ENCODE measurements around the gene MRLN.

DNA sequence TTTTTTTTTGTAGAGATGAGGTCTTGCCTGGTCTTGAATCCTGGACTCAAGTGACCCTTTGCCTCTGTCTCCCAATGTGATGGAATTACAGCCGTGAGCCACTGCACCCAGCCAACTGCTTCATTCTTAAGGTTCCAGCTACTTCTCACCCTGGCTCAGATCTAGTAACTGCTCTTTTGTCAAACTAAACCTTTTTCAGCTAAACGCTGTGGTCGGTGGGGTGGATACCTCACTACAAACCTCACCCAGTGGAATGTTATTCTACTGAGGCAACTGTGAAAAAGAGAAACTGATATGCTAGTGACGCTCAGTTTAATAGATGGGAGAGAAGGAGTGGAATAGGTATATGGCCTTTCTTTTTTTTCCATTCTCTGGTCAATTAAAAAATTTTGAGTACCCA lies 1.7 kb upstream of the MRLN start:
- TF ChIP-seq, protein P1, sequence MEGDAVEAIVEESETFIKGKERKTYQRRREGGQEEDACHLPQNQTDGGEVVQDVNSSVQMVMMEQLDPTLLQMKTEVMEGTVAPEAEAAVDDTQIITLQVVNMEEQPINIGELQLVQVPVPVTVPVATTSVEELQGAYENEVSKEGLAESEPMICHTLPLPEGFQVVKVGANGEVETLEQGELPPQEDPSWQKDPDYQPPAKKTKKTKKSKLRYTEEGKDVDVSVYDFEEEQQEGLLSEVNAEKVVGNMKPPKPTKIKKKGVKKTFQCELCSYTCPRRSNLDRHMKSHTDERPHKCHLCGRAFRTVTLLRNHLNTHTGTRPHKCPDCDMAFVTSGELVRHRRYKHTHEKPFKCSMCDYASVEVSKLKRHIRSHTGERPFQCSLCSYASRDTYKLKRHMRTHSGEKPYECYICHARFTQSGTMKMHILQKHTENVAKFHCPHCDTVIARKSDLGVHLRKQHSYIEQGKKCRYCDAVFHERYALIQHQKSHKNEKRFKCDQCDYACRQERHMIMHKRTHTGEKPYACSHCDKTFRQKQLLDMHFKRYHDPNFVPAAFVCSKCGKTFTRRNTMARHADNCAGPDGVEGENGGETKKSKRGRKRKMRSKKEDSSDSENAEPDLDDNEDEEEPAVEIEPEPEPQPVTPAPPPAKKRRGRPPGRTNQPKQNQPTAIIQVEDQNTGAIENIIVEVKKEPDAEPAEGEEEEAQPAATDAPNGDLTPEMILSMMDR (IDR thresholded peaks at IDR 0.05; ENCODE audit: insufficient read depth, low read length, poor library complexity, severe bottlenecking): no peak
- TF ChIP-seq EZH2phosphoT487 (conservative IDR thresholded peaks at IDR 0.05; ENCODE audit: low read length): no peak
